K562 (cell line): ENCODE results near the gene SLC17A9. TPM values are rescaled to one million over a fixed set of nuclear protein-coding genes. Genes with fewer than 3 reads are reported as not detected.
A peak's percentile ranks its signal among the peaks of the same experiment; 100 is the strongest.

Experiments
- ATAC-seq: fragments of 200-7000 bp; cut with Tn5 transposase; 3 replicates; pipeline ENCODE4 v1.9.1; 2020; ENCODE audit warnings: moderate library complexity
- BruUV-seq: library from RNA; stranded (reverse); fragments of 400-500 nt; replicated peaks from 2 replicates; lab custom pipeline; 2021; lab: Mats Ljungman, UMichigan
- CTCF ChIA-PET: fragments of 300-600 bp; formaldehyde crosslinking; extraction: SDS; loops from one replicate; lab custom pipeline; 2021; ENCODE audit warnings: low intra/inter-chr PET ratio; lab: Yijun Ruan, JAX
- POLR2A ChIA-PET: fragments of 300-600, 350-650 bp; sonication (Branson Sonifier 250); formaldehyde crosslinking; extraction: SDS; loops from one replicate; lab custom pipeline; 2021; ENCODE audit warnings: antibody characterized with exemption, inconsistent platforms; lab: Yijun Ruan, JAX
- DNase-seq, 4 experiments: peaks; one replicate each; pipeline versions ENCODE4 v3.0.0 to v3.0.0-alpha.2; 2011 to 2018; ENCODE audit warnings: low spot score in 3 of 4, mixed read lengths in 3 of 4; ENCODE audit errors: extremely low read depth in 1 of 4
- FAIRE-seq: peaks from 2 replicates; lab custom pipeline; 2011; peaks lifted over from hg19 to GRCh38; lab: Jason Lieb, UNC
- H2AFZ ChIP-seq: 2 replicates; pipeline ENCODE4 v1.6.0; 2011; ENCODE audit warnings: low read depth, low read length, control low read depth, inconsistent platforms
- H3K27ac ChIP-seq: fragments of 200-600 bp; 3 replicates; pipeline ENCODE4 v1.8.0; 2011; ENCODE audit warnings: low read depth, mild to moderate bottlenecking, control low read depth, inconsistent platforms, low read length, moderate library complexity, mixed read lengths; ENCODE audit errors: extremely low read depth
- H3K27me3 ChIP-seq, 2 experiments: fragments of 300-600 bp in 1 of 2; 2 replicates in 1 of 2; 3 replicates in 1 of 2; pipeline versions ENCODE4 v1.6.0 to v1.8.0; 2011; ENCODE audit warnings: inconsistent platforms in 2 of 2, low read length in 2 of 2, mild to moderate bottlenecking in 1 of 2, mixed read lengths in 1 of 2, moderate library complexity in 1 of 2; ENCODE audit not compliant: control insufficient read depth in 2 of 2, insufficient read depth in 2 of 2
- H3K36me3 ChIP-seq: fragments of 300-600 bp; 3 replicates; pipeline ENCODE4 v1.8.0; 2011; ENCODE audit warnings: mild to moderate bottlenecking, low read length, inconsistent platforms; ENCODE audit not compliant: control insufficient read depth, insufficient read depth
- H3K4me1 ChIP-seq, 2 experiments: fragments of 200-600 bp in 1 of 2; replicated peaks in 1 of 2; 2 replicates in 1 of 2; 3 replicates in 1 of 2; pipeline versions ENCODE4 v1.5.1 to v1.8.0; 2011; ENCODE audit warnings: inconsistent platforms in 2 of 2, low read length in 2 of 2, mild to moderate bottlenecking in 1 of 2, mixed read lengths in 1 of 2, moderate library complexity in 1 of 2; ENCODE audit not compliant: control insufficient read depth in 2 of 2, insufficient read depth in 2 of 2
- H3K4me2 ChIP-seq: 2 replicates; pipeline ENCODE4 v1.6.1; 2011; ENCODE audit warnings: low read length, control low read depth, inconsistent platforms, mixed read lengths; ENCODE audit not compliant: insufficient read depth
- H3K4me3 ChIP-seq: fragments of 200-600 bp; sonication (generic), shearing (Covaris generic); 2 replicates; pipeline ENCODE4 v1.5.1; 2016; ENCODE audit warnings: control low read depth, inconsistent platforms
- H3K79me2 ChIP-seq: fragments of 200-600 bp; 3 replicates; pipeline ENCODE4 v1.8.0; 2011; ENCODE audit warnings: low read length, inconsistent platforms; ENCODE audit not compliant: control insufficient read depth, insufficient read depth
- H3K9ac ChIP-seq, 2 experiments: 2 replicates each; pipeline versions ENCODE4 v1.6.0 to v1.6.1; 2011; ENCODE audit warnings: low read depth in 2 of 2, low read length in 2 of 2, control low read depth in 1 of 2, inconsistent platforms in 1 of 2, mild to moderate bottlenecking in 1 of 2, mixed read lengths in 1 of 2; ENCODE audit not compliant: insufficient read depth in 1 of 2
- H3K9me1 ChIP-seq: one replicate; pipeline ENCODE4 v1.6.0; 2011; ENCODE audit warnings: inconsistent platforms, mild to moderate bottlenecking, low read length, moderate library complexity; ENCODE audit not compliant: control insufficient read depth, insufficient read depth
- H3K9me3 ChIP-seq: replicated peaks from 2 replicates; pipeline ENCODE4 v1.5.1; 2011; ENCODE audit warnings: low read depth, low read length, inconsistent platforms; ENCODE audit not compliant: control insufficient read depth, insufficient read depth
- H4K20me1 ChIP-seq: replicated peaks from 2 replicates; pipeline ENCODE4 v1.6.1; 2011; ENCODE audit warnings: low read length, inconsistent platforms, mixed read lengths; ENCODE audit not compliant: control insufficient read depth, insufficient read depth
- AFF4 ChIP-seq: sonication (generic); formaldehyde crosslinking; IDR thresholded peaks from 2 replicates; pipeline ENCODE4 v1.8.0; 2023; ENCODE audit warnings: mild to moderate bottlenecking, missing genetic modification reagents
- CBX1 ChIP-seq: sonication (generic); IDR thresholded peaks from 2 replicates; pipeline ENCODE4 v1.6.1; 2016; ENCODE audit warnings: antibody characterized with exemption, low read depth, mild to moderate bottlenecking
- EGR1 ChIP-seq: fragments of 450-650 bp; conservative IDR thresholded peaks from 2 replicates; pipeline ENCODE4 v1.6.1; 2017; ENCODE audit warnings: mild to moderate bottlenecking
- MBD2 ChIP-seq: sonication (generic); IDR thresholded peaks from 2 replicates; pipeline ENCODE4 v1.6.1; 2016; ENCODE audit warnings: low read depth, borderline replicate concordance
- RBM39 ChIP-seq: fragments of 200-400 bp; formaldehyde crosslinking; optimal IDR thresholded peaks from 2 replicates; pipeline ENCODE3; 2018; ENCODE audit warnings: low read depth, low read length
- SLC30A9 ChIP-seq: fragments of 250-450 bp; sonication (Bioruptor Pico); IDR thresholded peaks from 2 replicates; pipeline ENCODE4 v1.8.0; 2022; ENCODE audit warnings: mild to moderate bottlenecking, moderate library complexity
- ZNF253 ChIP-seq: fragments of 250-450 bp; sonication (Bioruptor Pico); conservative IDR thresholded peaks from 2 replicates; pipeline ENCODE4 v1.6.1; 2021; ENCODE audit warnings: mild to moderate bottlenecking
- ZNF316 ChIP-seq: fragments of 450-650 bp; IDR thresholded peaks from 2 replicates; pipeline ENCODE4 v1.6.1; 2016
- WGBS: fragments of 100-300 bp; shearing (Covaris generic); methylation state at CpG from one replicate; pipeline ENCODE4 v1.1.6; 2016; ENCODE audit warnings: low coverage, mixed read lengths; ENCODE audit not compliant: insufficient coverage; ENCODE audit errors: missing lambda C conversion rate; 5-methylcytosine and 5-hydroxymethylcytosine counted together
- in situ Hi-C: fragments of 300-500 bp; cut with MboI; formaldehyde crosslinking; loops from 4 replicates; pipeline ENCODE4 v1.15.0; 2018; ENCODE audit warnings: inconsistent platforms, mixed read lengths
- intact Hi-C: fragments of 100-400 bp; cut with micrococcal nuclease; formaldehyde crosslinking; loops from 2 replicates; pipeline ENCODE4 v1.14.2; 2022
- polyA plus RNA-seq, 8 experiments: library from polyadenylated mRNA; depleted of rRNA in 4 of 8; stranded (reverse) in 5 of 8; unstranded in 3 of 8; fragments of >200 nt; fragmentation: Nextera tagmentation in 2 of 8; fragmentation: Illumina TruSeq in 1 of 8; extraction: Ambion mirVana in 2 of 8; extraction: Trizol in 1 of 8; gene quantifications; 2 replicates each; pipeline versions ENCODE4 v1.2.1 to v1.2.3, GENCODE V29; 2011 to 2014; ENCODE audit warnings: inconsistent platforms in 1 of 8, missing spikeins in 1 of 8
- total RNA-seq, 7 experiments: library from RNA; depleted of rRNA in 6 of 7; stranded (reverse); fragments of >200 nt in 6 of 7; fragmentation: Illumina TruSeq in 2 of 7; extraction: Trizol in 2 of 7; gene quantifications; 2 replicates each; pipeline versions ENCODE4 v1.2.1 to v1.2.3, GENCODE V29; 2011 to 2021; ENCODE audit warnings: low replicate concordance in 1 of 7

The SLC17A9 gene
- total and polyA plus RNA-seq, 9 of the 15 experiments (the other 6 are each of a cell fraction or from before 2014, with no cell fraction given), result 0.04 to 0.31 TPM; not detected in 7

GRCh38 chr20:63017076-63017825 is 64.7 kb downstream of the SLC17A9 start:
- TF ChIP-seq SLC30A9 (CRISPR knock-in tag) (no peak), CBX1 (no peak), RBM39 (no peak), MBD2 (no peak), ZNF316 (no peak), AFF4 (CRISPR knock-in tag) (no peak), ZNF253 (CRISPR knock-in tag) (no peak), EGR1 (peak; percentile 39; the same call in 1 of the 2 replicates)
- Histone ChIP-seq H3K27ac (no peak overlapping the region), H3K9me1 (no peaks in the 10 kb centered on the region), H3K4me1 (peaks cover 0 to 21% of the 10 kb centered on the region in 2 experiments; a peak in 2 of 5 replicates), H3K4me3 (no peak overlapping the region), H3K36me3 (no peaks in the 10 kb centered on the region), H3K4me2 (no peak overlapping the region), H4K20me1 (no peaks in the 10 kb centered on the region; the same call in none of the 2 replicates), H3K79me2 (no peaks in the 10 kb centered on the region), H3K9me3 (0 out of 2 replicates have a peak, but pooled peaks cover 3% of the 10 kb centered on the region), H2AFZ (no peak overlapping the region), H3K9ac (no peak overlapping the region), H3K27me3 (peaks cover 72 to 80% of the 10 kb centered on the region in 2 experiments)
- intact Hi-C loops (no loop called here), in situ Hi-C loops (loop anchor here (10.0 kb wide), 1 partner anchor 192 kb away; no protein-coding TSS in a partner anchor)
- WGBS, result 3% methylated on average over 22 of the region's 22 CpGs
- ChIA-PET CTCF (no interaction called here), POLR2A (no interaction called here)
- no peak for FAIRE-seq
- BruUV-seq, result no TSS peak
- no peak for DNase-seq
- ATAC-seq, result no peak
